Activated CD4-positive, alpha-beta T cell treated with anti-CD3 and anti-CD28 coated beads for 36 hours (primary cell): Measurements from ENCODE around the gene RSPO4. TPM values are rescaled to one million over a fixed set of nuclear protein-coding genes. Genes with fewer than 3 reads are reported as not detected.

Experiments used
- ATAC-seq: fragments of 200-7000 bp; cut with Tn5 transposase; one replicate; pipeline ENCODE4 v1.10.0; 2021; ENCODE audit warnings: mild to moderate bottlenecking, moderate library complexity
- CTCF ChIA-PET: fragments of 350-600 bp; sonication (Branson Sonifier 250); formaldehyde crosslinking; loops from one replicate; lab custom pipeline; 2021; ENCODE audit warnings: antibody characterized with exemption; lab: Charles Lee
- POLR2A ChIA-PET: fragments of 350-600 bp; sonication (Branson Sonifier 250); formaldehyde crosslinking; loops from one replicate; lab custom pipeline; 2021; ENCODE audit warnings: antibody characterized with exemption, inconsistent platforms; lab: Charles Lee
- DNase-seq: peaks from one replicate; pipeline ENCODE4 v3.0.0-alpha.2; 2020
- H3K27ac Mint-ChIP-seq: one replicate; pipeline ENCODE4 v1.8.0; 2021; ENCODE audit warnings: mixed read lengths
- H3K27me3 Mint-ChIP-seq: one replicate; pipeline ENCODE4 v1.8.0; 2021; ENCODE audit warnings: mixed read lengths
- H3K36me3 Mint-ChIP-seq: one replicate; pipeline ENCODE4 v1.8.0; 2021; ENCODE audit warnings: low read depth, mixed read lengths
- H3K4me1 Mint-ChIP-seq: one replicate; pipeline ENCODE4 v1.8.0; 2021; ENCODE audit warnings: mixed read lengths
- H3K4me3 Mint-ChIP-seq: one replicate; pipeline ENCODE4 v1.8.0; 2021; ENCODE audit warnings: mild to moderate bottlenecking, moderate library complexity, mixed read lengths
- H3K9me3 Mint-ChIP-seq: one replicate; pipeline ENCODE4 v1.8.0; 2021; ENCODE audit warnings: low read depth, mixed read lengths
- intact Hi-C, 2 experiments: fragments of 100-400 bp; cut with DNase I in 1 of 2; cut with micrococcal nuclease in 1 of 2; formaldehyde crosslinking; loops; one replicate each; pipeline versions ENCODE4 v1.14.2 to v1.15.1; 2022 to 2024; cut with DNase I, micrococcal nuclease
- total RNA-seq, 2 experiments: library from RNA; stranded (reverse); gene quantifications; one replicate each; pipeline ENCODE4 v1.2.3, GENCODE V29; 2021

Gene RSPO4
- total RNA-seq, 2 experiments from 2014 or later = not detected

DNA sequence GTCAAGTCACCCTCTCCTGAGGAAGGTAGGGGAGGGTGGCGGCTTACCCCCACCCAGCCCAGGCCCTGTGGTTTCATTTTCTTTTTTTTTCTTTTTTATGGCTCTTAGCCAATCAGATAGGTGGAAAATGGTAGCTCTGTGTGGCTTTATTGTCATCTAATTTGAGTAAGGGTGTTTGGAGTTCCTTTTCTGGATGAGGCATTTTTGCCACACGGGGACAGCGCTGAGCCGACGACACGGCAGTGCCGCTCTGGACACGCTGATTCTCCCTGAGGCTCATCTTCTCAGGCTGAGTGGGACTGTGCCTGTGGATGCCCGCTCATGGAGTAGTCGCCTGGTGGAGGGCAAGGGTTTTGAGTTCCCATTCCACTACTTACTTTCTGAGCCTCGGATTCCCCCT is 48.4 kb downstream of the RSPO4 start:
- H3K4me3 Mint-ChIP-seq = no peak overlapping the region
- no peaks in the 10 kb centered on the region for H3K9me3 Mint-ChIP-seq
- H3K27me3 Mint-ChIP-seq = peaks cover 24% of the 10 kb centered on the region
- intact Hi-C loops = no loop called here
- H3K27ac Mint-ChIP-seq = no peak overlapping the region
- ATAC-seq (no peak), DNase-seq (peak; percentile 17)
- ChIA-PET POLR2A (no interaction called here), CTCF (interaction anchor here (0.7 to 1.5 kb wide), 2 partner anchors 46 to 135 kb away, joined by 3 to 13 read pairs; no protein-coding TSS in a partner anchor)
- no peaks in the 10 kb centered on the region for H3K4me1 Mint-ChIP-seq
- no peaks in the 10 kb centered on the region for H3K36me3 Mint-ChIP-seq

DNA sequence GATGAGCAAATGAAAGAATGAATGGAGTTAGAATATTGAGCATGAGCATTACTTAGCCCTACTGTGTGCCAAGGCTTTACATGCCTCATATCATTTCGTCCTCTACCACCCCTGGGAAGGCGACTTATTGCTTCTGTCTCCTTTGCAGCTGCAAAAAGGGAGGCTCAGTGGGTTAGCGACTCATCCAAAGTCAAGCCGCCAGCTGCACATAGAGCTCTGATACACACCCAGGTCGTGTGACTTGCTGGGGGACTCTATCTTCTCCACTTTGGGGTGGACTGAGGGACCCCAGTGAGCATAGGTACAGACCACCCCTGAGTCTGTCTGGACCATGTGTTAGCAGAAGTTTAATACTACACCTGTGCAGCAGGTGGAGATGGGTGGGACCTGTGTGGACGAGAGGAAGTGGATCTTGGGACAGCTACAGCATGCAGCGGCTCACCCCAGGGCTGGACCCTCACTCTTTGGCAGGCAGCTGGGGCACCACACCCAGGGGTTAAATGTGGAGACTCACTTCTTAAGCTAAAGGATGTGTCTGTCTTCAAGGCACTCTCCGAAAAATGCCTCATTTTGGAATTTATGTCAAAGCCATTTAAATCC is 49.8 kb downstream of the RSPO4 start:
- ChIA-PET POLR2A (no interaction called here), CTCF (interaction anchor here (1.5 kb wide), 1 partner anchor 133 kb away, joined by 13 read pairs; no protein-coding TSS in a partner anchor)
- ATAC-seq (no peak), DNase-seq (no peak)
- H3K27me3 Mint-ChIP-seq = peaks cover 23% of the 10 kb centered on the region
- H3K4me3 Mint-ChIP-seq = no peak overlapping the region
- intact Hi-C loops = no loop called here
- H3K36me3 Mint-ChIP-seq = no peaks in the 10 kb centered on the region
- no peaks in the 10 kb centered on the region for H3K4me1 Mint-ChIP-seq
- H3K27ac Mint-ChIP-seq = no peak overlapping the region
- H3K9me3 Mint-ChIP-seq = no peaks in the 10 kb centered on the region

GRCh38 chr20:951384-952169 is 50.5 kb downstream of the RSPO4 start:
- Mint-ChIP-seq H3K27me3 (peaks cover 23% of the 10 kb centered on the region), H3K9me3 (no peaks in the 10 kb centered on the region), H3K4me1 (no peaks in the 10 kb centered on the region), H3K4me3 (no peak overlapping the region), H3K27ac (no peak overlapping the region), H3K36me3 (no peaks in the 10 kb centered on the region)
- DNase-seq = no peak
- POLR2A ChIA-PET = no interaction called here
- no peak for ATAC-seq
- intact Hi-C loops = no loop called here
- CTCF ChIA-PET = no interaction called here

DNA sequence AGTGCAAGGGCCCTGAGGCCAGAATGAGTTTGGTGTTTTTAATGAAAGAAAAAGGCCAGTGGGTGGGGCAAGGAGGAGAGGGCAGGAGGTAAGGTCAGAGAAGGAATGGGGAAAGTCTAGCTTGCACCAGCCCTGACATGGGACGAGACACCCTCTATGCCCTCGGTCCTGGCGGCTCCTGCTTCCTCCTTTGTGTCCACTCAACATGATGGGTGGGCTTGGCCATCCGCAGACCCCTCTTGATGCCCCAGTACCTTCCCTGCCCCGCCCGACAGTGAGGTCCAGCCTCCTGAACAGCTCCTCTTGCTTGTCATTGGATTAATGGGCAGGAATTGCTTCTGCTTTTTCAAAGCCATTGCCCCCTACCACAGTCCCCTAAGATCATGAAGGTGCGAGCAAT is 52.4 kb downstream of the RSPO4 start:
- no peak overlapping the region for H3K27ac Mint-ChIP-seq
- H3K4me1 Mint-ChIP-seq = no peaks in the 10 kb centered on the region
- no peak for ATAC-seq
- intact Hi-C loops = no loop called here
- no peak for DNase-seq
- no peak overlapping the region for H3K4me3 Mint-ChIP-seq
- H3K9me3 Mint-ChIP-seq = no peaks in the 10 kb centered on the region
- ChIA-PET CTCF (no interaction called here), POLR2A (no interaction called here)
- H3K36me3 Mint-ChIP-seq = no peaks in the 10 kb centered on the region
- peaks cover 15% of the 10 kb centered on the region for H3K27me3 Mint-ChIP-seq

DNA sequence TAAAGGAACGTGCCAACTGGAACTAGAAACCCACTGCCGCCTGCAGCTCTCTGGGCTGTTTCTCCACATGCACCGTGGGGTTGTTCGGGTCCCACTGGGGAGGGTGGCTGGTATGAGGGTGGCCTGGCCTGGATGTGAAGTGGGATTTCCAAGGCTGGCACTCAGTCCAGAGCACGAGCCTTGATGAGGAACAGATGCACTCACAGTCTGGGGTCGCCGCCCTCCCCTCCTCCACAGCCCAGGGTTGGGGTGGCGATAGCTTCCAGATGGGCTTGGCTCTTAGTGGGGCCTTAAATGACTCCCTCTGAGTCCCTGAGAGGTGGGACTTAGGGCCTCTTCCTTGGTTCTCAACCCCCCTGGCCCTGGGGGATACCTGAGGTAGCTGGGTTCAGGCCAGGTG is 55.3 kb downstream of the RSPO4 start:
- Mint-ChIP-seq H3K9me3 (no peaks in the 10 kb centered on the region), H3K27me3 (peaks cover 9% of the 10 kb centered on the region), H3K27ac (no peak overlapping the region), H3K36me3 (no peaks in the 10 kb centered on the region), H3K4me3 (no peak overlapping the region), H3K4me1 (no peaks in the 10 kb centered on the region)
- ChIA-PET CTCF (interaction anchor here (0.6 to 1.8 kb wide), 3 partner anchors 9 to 186 kb away, joined by 3 to 6 read pairs (median 4); no protein-coding TSS in a partner anchor), POLR2A (no interaction called here)
- DNase-seq (no peak), ATAC-seq (no peak)
- intact Hi-C loops = no loop called here

GRCh38 chr20:945841-946240 is 56.3 kb downstream of the RSPO4 start:
- H3K4me3 Mint-ChIP-seq = no peak overlapping the region
- peaks cover 7% of the 10 kb centered on the region for H3K27me3 Mint-ChIP-seq
- POLR2A ChIA-PET = no interaction called here
- CTCF ChIA-PET = no interaction called here
- no peak for DNase-seq
- no peak for ATAC-seq
- no peaks in the 10 kb centered on the region for H3K4me1 Mint-ChIP-seq
- intact Hi-C loops = no loop called here
- no peaks in the 10 kb centered on the region for H3K36me3 Mint-ChIP-seq
- no peak overlapping the region for H3K27ac Mint-ChIP-seq
- no peaks in the 10 kb centered on the region for H3K9me3 Mint-ChIP-seq

DNA sequence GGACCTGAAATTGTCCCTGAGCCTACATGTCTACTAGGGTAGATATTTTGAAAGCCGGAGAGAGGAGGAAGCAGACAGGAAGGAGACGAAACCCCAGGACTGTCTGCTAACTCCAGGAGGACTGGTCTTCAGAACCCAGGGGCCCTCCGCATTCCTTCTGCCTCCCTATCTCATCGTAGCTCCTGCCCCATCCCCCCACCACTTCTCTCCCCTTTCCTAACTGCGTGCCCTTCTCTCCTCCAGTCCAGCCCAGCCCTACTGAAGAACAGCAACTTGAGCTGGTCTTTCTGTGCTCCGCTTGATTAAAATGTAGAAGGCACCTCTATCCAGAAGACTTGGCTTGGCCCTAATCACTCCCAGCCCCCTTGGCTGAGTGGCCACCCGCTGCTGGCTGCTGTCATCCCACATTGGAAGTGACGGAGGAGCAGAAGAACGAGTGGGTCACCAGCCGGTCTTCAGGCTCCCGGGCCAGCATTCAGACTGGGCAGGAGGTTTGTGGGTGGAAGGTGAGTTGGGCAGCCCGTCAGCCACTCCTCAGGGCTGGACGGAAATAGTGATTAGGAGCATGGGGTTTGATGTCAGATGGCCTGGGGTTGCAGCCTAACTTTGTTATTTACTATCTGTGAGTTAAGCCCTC is 57.2 kb downstream of the RSPO4 start:
- no peak for DNase-seq
- intact Hi-C loops = no loop called here
- Mint-ChIP-seq H3K4me3 (no peak overlapping the region), H3K4me1 (no peaks in the 10 kb centered on the region), H3K27ac (no peak overlapping the region), H3K27me3 (peaks cover 7% of the 10 kb centered on the region), H3K9me3 (no peaks in the 10 kb centered on the region), H3K36me3 (no peaks in the 10 kb centered on the region)
- ChIA-PET CTCF (no interaction called here), POLR2A (no interaction called here)
- ATAC-seq = no peak

- Mint-ChIP-seq H3K4me3 (no peak overlapping the region), H3K36me3 (no peaks in the 10 kb centered on the region), H3K4me1 (no peaks in the 10 kb centered on the region), H3K27me3 (peaks cover 3% of the 10 kb centered on the region), H3K9me3 (no peaks in the 10 kb centered on the region), H3K27ac (no peak overlapping the region)
- CTCF ChIA-PET = interaction anchor here (1.3 kb wide), 1 partner anchor 13 kb away, joined by 4 read pairs; no protein-coding TSS in a partner anchor
- DNase-seq (no peak), ATAC-seq (no peak)
- intact Hi-C loops = no loop called here
- POLR2A ChIA-PET = no interaction called here
Observed at GRCh38 chr20:944148-944547, 58.0 kb downstream of the RSPO4 start.

DNA sequence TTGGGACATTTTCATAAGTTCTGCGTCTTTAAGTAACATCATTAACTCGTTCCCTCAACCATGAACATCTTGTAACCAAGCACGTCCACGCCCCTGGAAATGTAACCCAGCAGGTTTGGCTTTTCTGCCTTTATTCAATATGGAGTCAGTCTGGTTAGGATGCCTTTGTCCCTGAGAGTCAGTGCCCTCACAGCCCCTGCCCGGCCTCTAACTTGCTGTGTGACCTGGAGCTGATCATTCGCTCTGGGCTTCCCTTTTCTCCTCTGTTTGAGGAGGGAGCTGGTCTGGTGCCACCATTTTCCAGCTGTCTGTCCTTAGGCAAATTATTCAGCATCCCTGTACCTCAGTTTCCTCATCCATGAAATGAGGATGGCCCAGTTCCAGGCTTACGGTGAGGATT is 59.5 kb downstream of the RSPO4 start:
- CTCF ChIA-PET = interaction anchor here (0.6 to 0.7 kb wide), 2 partner anchors 13 to 124 kb away, joined by 3 read pairs; no protein-coding TSS in a partner anchor
- intact Hi-C loops = no loop called here
- no peak for DNase-seq
- Mint-ChIP-seq H3K4me3 (no peak overlapping the region), H3K4me1 (no peaks in the 10 kb centered on the region), H3K27ac (no peak overlapping the region), H3K9me3 (no peaks in the 10 kb centered on the region), H3K27me3 (peaks cover 2% of the 10 kb centered on the region), H3K36me3 (no peaks in the 10 kb centered on the region)
- ATAC-seq = no peak
- POLR2A ChIA-PET = interaction anchor here (0.5 kb wide), 1 partner anchor 286 kb away, joined by 3 read pairs; no protein-coding TSS in a partner anchor

GRCh38 chr20:940926-941325 is 61.2 kb downstream of the RSPO4 start:
- H3K27ac Mint-ChIP-seq = no peak overlapping the region
- CTCF ChIA-PET = interaction anchor here (1.0 kb wide), 1 partner anchor 34 kb away, joined by 4 read pairs; no protein-coding TSS in a partner anchor
- H3K9me3 Mint-ChIP-seq = no peaks in the 10 kb centered on the region
- H3K4me1 Mint-ChIP-seq = no peaks in the 10 kb centered on the region
- POLR2A ChIA-PET = no interaction called here
- H3K4me3 Mint-ChIP-seq = no peak overlapping the region
- intact Hi-C loops = no loop called here
- no peaks in the 10 kb centered on the region for H3K36me3 Mint-ChIP-seq
- ATAC-seq (no peak), DNase-seq (no peak)
- no peaks in the 10 kb centered on the region for H3K27me3 Mint-ChIP-seq

GRCh38 chr20:939606-940005 is 62.5 kb downstream of the RSPO4 start:
- ChIA-PET CTCF (no interaction called here), POLR2A (interaction anchor here (0.6 kb wide), 1 partner anchor 291 kb away, joined by 4 read pairs; no protein-coding TSS in a partner anchor)
- H3K4me3 Mint-ChIP-seq = no peak overlapping the region

More at GRCh38 chr20:939606-940005, 62.5 kb downstream of the RSPO4 start:
- Mint-ChIP-seq H3K27ac (no peak overlapping the region), H3K4me1 (no peaks in the 10 kb centered on the region), H3K36me3 (no peaks in the 10 kb centered on the region), H3K9me3 (no peaks in the 10 kb centered on the region), H3K27me3 (no peaks in the 10 kb centered on the region)
- intact Hi-C loops = no loop called here
- DNase-seq (no peak), ATAC-seq (no peak)
